Neural cell (in vitro differentiated cells): ENCODE results near the gene HMOX2. TPM values are rescaled to one million over a fixed set of nuclear protein-coding genes. Genes with fewer than 3 reads are reported as not detected.

Source experiments
- H2AFZ ChIP-seq: fragments of 200-600, 300-800 bp; sonication (generic), shearing (Covaris generic); 2 replicates; pipeline ENCODE4 v1.6.0; 2014; ENCODE audit warnings: low read depth, mild to moderate bottlenecking, antibody characterized with exemption, low read length, moderate library complexity
- H3F3A ChIP-seq: fragments of 200-600 bp; shearing (Covaris generic); 2 replicates; pipeline ENCODE4 v1.6.1; 2016; ENCODE audit warnings: mild to moderate bottlenecking, moderate library complexity, mixed read lengths, antibody characterized with exemption, low read length; ENCODE audit not compliant: insufficient read depth, poor library complexity, severe bottlenecking
- H3K27ac ChIP-seq: fragments of 200-600, 300-800 bp; sonication (generic), shearing (Covaris generic); 2 replicates; pipeline ENCODE4 v1.5.1; 2014; ENCODE audit warnings: mild to moderate bottlenecking, low read length, moderate library complexity
- H3K27me3 ChIP-seq: fragments of 300-800, 200-600 bp; sonication (generic), shearing (Covaris generic); 2 replicates; pipeline ENCODE4 v1.6.0; 2014; ENCODE audit warnings: mild to moderate bottlenecking, low read depth, low read length, moderate library complexity; ENCODE audit not compliant: insufficient read depth
- H3K36me3 ChIP-seq: fragments of 300-800, 200-600 bp; sonication (generic), shearing (Covaris generic); 2 replicates; pipeline ENCODE4 v1.5.1; 2014; ENCODE audit warnings: mild to moderate bottlenecking, antibody characterized with exemption, low read length, moderate library complexity; ENCODE audit not compliant: insufficient read depth
- H3K4me2 ChIP-seq: fragments of 300-800, 200-600 bp; sonication (generic), shearing (Covaris generic); 2 replicates; pipeline ENCODE4 v1.6.0; 2014; ENCODE audit warnings: mild to moderate bottlenecking, low read length
- H3K4me3 ChIP-seq: fragments of 300-800, 200-600 bp; sonication (generic), shearing (Covaris generic); 2 replicates; pipeline ENCODE4 v1.5.1; 2014; ENCODE audit warnings: mild to moderate bottlenecking, low read length, moderate library complexity
- H3K79me2 ChIP-seq: fragments of 200-600 bp; shearing (Covaris generic); replicated peaks from 2 replicates; pipeline ENCODE4 v1.6.0; 2014; ENCODE audit warnings: mild to moderate bottlenecking, low read length, moderate library complexity; ENCODE audit not compliant: insufficient read depth
- H3K9ac ChIP-seq: fragments of 300-800, 200-600 bp; sonication (generic), shearing (Covaris generic); 2 replicates; pipeline ENCODE4 v1.6.1; 2016; ENCODE audit warnings: mild to moderate bottlenecking, low read length, mixed read lengths
- H3K9me2 ChIP-seq: fragments of 200-600 bp; shearing (Covaris generic); 2 replicates; pipeline ENCODE4 v1.6.1; 2016; ENCODE audit warnings: mild to moderate bottlenecking, low read length, mixed read lengths; ENCODE audit not compliant: insufficient read depth
- H3K9me3 ChIP-seq: fragments of 200-600, 300-800 bp; sonication (generic), shearing (Covaris generic); 2 replicates; pipeline ENCODE4 v1.6.1; 2016; ENCODE audit warnings: mild to moderate bottlenecking, mixed run types, low read length, moderate library complexity, mixed read lengths
- H4K20me1 ChIP-seq: fragments of 200-600 bp; shearing (Covaris generic); 2 replicates; pipeline ENCODE4 v1.6.1; 2016; ENCODE audit warnings: mild to moderate bottlenecking, mixed run types; ENCODE audit not compliant: insufficient read depth
- CTCF ChIP-seq: fragments of 450-650 bp; IDR thresholded peaks from 2 replicates; pipeline ENCODE4 v1.5.1; 2014; ENCODE audit warnings: antibody characterized with exemption, mild to moderate bottlenecking, moderate library complexity; ENCODE audit not compliant: poor library complexity, severe bottlenecking
- EP300 ChIP-seq: fragments of 450-650 bp; conservative IDR thresholded peaks from 2 replicates; pipeline ENCODE4 v1.6.1; 2014; ENCODE audit warnings: antibody characterized with exemption, mild to moderate bottlenecking, moderate library complexity; ENCODE audit not compliant: poor library complexity, severe bottlenecking
- EZH2 ChIP-seq: fragments of 200-600, 300-800 bp; shearing (Covaris generic), sonication (generic); IDR thresholded peaks from 2 replicates; pipeline ENCODE4 v1.6.1; 2014; ENCODE audit warnings: antibody characterized with exemption, low read length, borderline replicate concordance, mild to moderate bottlenecking; ENCODE audit not compliant: insufficient read depth, poor library complexity, severe bottlenecking
- POLR2AphosphoS5 ChIP-seq: IDR thresholded peaks from 2 replicates; pipeline ENCODE4 v1.6.1; 2012
- REST ChIP-seq: IDR thresholded peaks from 2 replicates; pipeline ENCODE4 v1.6.1; 2012; ENCODE audit warnings: borderline replicate concordance
- SMC3 ChIP-seq: fragments of 450-650 bp; conservative IDR thresholded peaks from 2 replicates; pipeline ENCODE4 v1.6.1; 2014; ENCODE audit warnings: antibody characterized with exemption, mild to moderate bottlenecking, moderate library complexity; ENCODE audit not compliant: poor library complexity
- polyA plus RNA-seq: library from polyadenylated mRNA; depleted of rRNA; stranded (reverse); fragments of >200 nt; gene quantifications from 2 replicates; pipeline ENCODE4 v1.2.3, GENCODE V29; 2014

HMOX2 gene
- polyA plus RNA-seq, 1 donor from 2014 or later, result 79.4 TPM

- Histone ChIP-seq H3K36me3 (no peaks in the 10 kb centered on the region), H3K9me3 (no peaks in the 10 kb centered on the region), H4K20me1 (no peaks in the 10 kb centered on the region), H3K27ac (no peak overlapping the region), H3K4me3 (no peak overlapping the region), H3K9me2 (no peaks in the 10 kb centered on the region), H2AFZ (no peak overlapping the region), H3K79me2 (no peaks in the 10 kb centered on the region), H3K4me2 (no peak overlapping the region), H3K9ac (no peak overlapping the region), H3F3A (no peaks in the 10 kb centered on the region), H3K27me3 (no peaks in the 10 kb centered on the region)
- TF ChIP-seq SMC3 (no peak), CTCF (no peak)
Observed at GRCh38 chr16:4496305-4496704, 20.1 kb downstream of the HMOX2 start.

GRCh38 chr16:4498546-4499195 is 22.5 kb downstream of the HMOX2 start:
- TF ChIP-seq POLR2AphosphoS5, result no peak
- no peak for TF ChIP-seq EZH2
- TF ChIP-seq REST, result no peak
- no peak for TF ChIP-seq EP300
- no peak for TF ChIP-seq CTCF
- Histone ChIP-seq H3F3A (no peaks in the 10 kb centered on the region), H3K79me2 (no peaks in the 10 kb centered on the region), H3K9me3 (no peaks in the 10 kb centered on the region), H3K9ac (no peak overlapping the region), H4K20me1 (no peaks in the 10 kb centered on the region), H3K27ac (no peak overlapping the region), H3K36me3 (no peaks in the 10 kb centered on the region), H3K4me2 (no peak overlapping the region), H3K27me3 (no peaks in the 10 kb centered on the region), H3K9me2 (no peaks in the 10 kb centered on the region), H2AFZ (no peak overlapping the region), H3K4me3 (no peak overlapping the region)
